ENCODE results near the gene DLL3. TPM values are rescaled to one million over a fixed set of nuclear protein-coding genes. Genes with fewer than 3 reads are reported as not detected.

DLL3 gene
- total RNA-seq, 1 experiment from 2014 or later, result 16.4 TPM

DNA sequence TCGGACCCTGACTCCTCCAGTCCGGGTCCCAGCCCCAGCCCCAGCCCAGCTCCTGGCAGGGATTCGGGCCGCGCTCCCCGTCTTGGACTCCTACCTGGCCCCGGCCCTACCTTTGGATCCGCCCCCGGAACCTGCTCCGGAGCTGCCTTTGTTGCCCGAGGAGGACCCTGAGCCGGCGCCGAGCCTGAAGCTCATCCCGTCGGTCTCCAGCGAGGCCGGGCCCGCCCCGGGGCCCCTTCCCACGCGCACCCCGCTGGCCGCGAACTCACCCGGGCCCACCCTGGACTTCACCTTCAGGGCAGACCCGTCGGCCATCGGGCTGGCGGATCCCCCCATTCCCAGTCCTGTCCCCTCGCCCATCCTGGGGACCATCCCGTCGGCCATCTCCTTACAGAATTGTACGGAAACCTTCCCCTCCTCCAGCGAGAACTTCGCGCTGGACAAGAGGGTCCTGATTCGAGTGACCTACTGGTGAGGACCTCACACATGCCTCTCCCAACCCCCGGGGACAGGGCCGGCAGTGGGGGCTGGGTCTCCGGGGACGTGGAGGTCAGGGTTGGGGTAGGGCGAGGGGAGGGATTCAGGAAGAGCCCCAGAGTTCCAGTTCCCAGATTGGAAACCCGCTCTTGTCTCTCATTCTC lies 16.9 kb downstream of the DLL3 start:
- Mint-ChIP-seq H3K4me3 (peak overlapping the region; percentile 89), H3K9me3 (no peaks in the 10 kb centered on the region; the same call in 1 of the 2 replicates), H3K36me3 (peaks cover 9% of the 10 kb centered on the region), H3K27ac (peak overlapping the region; percentile 83), H3K4me1 (peaks cover 27% of the 10 kb centered on the region), H3K27me3 (ENCODE audit: low read depth) (peaks cover 32% of the 10 kb centered on the region)
- POLR2A ChIA-PET, result interaction anchor here (0.6 to 1.8 kb wide), 3 partner anchors 17 to 829 kb away, joined by 3 to 10 read pairs (median 6); partner anchors contain the start of genes EID2B and RPS16
- CTCF ChIA-PET, result interaction anchor here (0.6 to 4.0 kb wide), 11 partner anchors 9 to 1826 kb away, joined by 3 to 21 read pairs (median 5); partner anchors contain the start of genes EID2B and TIMM50
- peak; percentile 88 for DNase-seq (ENCODE audit: low spot score)
- ATAC-seq, result peak; percentile 74
- 0 out of 2 replicates have a peak, but pooled peaks have one; percentile 23 for TF ChIP-seq FOXK1 (CRISPR knock-in tag; IDR thresholded peaks at IDR 0.05)
- TF ChIP-seq CBFB (CRISPR knock-in tag; IDR thresholded peaks at IDR 0.05; ENCODE audit: low read depth), result peak; percentile 50; the same call in 1 of the 2 replicates
- TF ChIP-seq USF2 (CRISPR knock-in tag; IDR thresholded peaks at IDR 0.05), result no peak
- no peak for TF ChIP-seq SP1 (CRISPR knock-in tag; conservative IDR thresholded peaks at IDR 0.05)

- TF ChIP-seq CTCF (IDR thresholded peaks at IDR 0.05) (no peak), FOXP1 (CRISPR knock-in tag; IDR thresholded peaks at IDR 0.05; ENCODE audit: borderline replicate concordance) (no peak), RELA (CRISPR knock-in tag; IDR thresholded peaks at IDR 0.05; ENCODE audit: borderline replicate concordance) (no peak), JUN (CRISPR knock-in tag; IDR thresholded peaks at IDR 0.05) (no peak), ZNF121 (CRISPR knock-in tag; IDR thresholded peaks at IDR 0.05) (0 out of 2 replicates have a peak, but pooled peaks have one; percentile 32)
- TF ChIP-seq, protein P1, sequence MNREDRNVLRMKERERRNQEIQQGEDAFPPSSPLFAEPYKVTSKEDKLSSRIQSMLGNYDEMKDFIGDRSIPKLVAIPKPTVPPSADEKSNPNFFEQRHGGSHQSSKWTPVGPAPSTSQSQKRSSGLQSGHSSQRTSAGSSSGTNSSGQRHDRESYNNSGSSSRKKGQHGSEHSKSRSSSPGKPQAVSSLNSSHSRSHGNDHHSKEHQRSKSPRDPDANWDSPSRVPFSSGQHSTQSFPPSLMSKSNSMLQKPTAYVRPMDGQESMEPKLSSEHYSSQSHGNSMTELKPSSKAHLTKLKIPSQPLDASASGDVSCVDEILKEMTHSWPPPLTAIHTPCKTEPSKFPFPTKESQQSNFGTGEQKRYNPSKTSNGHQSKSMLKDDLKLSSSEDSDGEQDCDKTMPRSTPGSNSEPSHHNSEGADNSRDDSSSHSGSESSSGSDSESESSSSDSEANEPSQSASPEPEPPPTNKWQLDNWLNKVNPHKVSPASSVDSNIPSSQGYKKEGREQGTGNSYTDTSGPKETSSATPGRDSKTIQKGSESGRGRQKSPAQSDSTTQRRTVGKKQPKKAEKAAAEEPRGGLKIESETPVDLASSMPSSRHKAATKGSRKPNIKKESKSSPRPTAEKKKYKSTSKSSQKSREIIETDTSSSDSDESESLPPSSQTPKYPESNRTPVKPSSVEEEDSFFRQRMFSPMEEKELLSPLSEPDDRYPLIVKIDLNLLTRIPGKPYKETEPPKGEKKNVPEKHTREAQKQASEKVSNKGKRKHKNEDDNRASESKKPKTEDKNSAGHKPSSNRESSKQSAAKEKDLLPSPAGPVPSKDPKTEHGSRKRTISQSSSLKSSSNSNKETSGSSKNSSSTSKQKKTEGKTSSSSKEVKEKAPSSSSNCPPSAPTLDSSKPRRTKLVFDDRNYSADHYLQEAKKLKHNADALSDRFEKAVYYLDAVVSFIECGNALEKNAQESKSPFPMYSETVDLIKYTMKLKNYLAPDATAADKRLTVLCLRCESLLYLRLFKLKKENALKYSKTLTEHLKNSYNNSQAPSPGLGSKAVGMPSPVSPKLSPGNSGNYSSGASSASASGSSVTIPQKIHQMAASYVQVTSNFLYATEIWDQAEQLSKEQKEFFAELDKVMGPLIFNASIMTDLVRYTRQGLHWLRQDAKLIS (CRISPR knock-in tag; IDR thresholded peaks at IDR 0.05; ENCODE audit: borderline replicate concordance), result no peak
- TF ChIP-seq, protein P2, sequence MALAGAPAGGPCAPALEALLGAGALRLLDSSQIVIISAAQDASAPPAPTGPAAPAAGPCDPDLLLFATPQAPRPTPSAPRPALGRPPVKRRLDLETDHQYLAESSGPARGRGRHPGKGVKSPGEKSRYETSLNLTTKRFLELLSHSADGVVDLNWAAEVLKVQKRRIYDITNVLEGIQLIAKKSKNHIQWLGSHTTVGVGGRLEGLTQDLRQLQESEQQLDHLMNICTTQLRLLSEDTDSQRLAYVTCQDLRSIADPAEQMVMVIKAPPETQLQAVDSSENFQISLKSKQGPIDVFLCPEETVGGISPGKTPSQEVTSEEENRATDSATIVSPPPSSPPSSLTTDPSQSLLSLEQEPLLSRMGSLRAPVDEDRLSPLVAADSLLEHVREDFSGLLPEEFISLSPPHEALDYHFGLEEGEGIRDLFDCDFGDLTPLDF (CRISPR knock-in tag; IDR thresholded peaks at IDR 0.05), result no peak
- CTCF ChIA-PET, result interaction anchor here (0.6 to 4.0 kb wide), 6 partner anchors 16 to 1826 kb away, joined by 3 to 21 read pairs (median 7); partner anchors contain the start of genes EID2B and TIMM50
- ATAC-seq, result no peak
- no peaks in the 10 kb centered on the region; the same call in 1 of the 2 replicates for H3K9me3 Mint-ChIP-seq
- no peak for DNase-seq (ENCODE audit: low spot score)
- peaks cover 27% of the 10 kb centered on the region for H3K4me1 Mint-ChIP-seq
- POLR2A ChIA-PET, result interaction anchor here (0.6 to 1.6 kb wide), 2 partner anchors 81 to 830 kb away, joined by 3 to 10 read pairs; partner anchors contain the start of gene RPS16
- H3K27me3 Mint-ChIP-seq (ENCODE audit: low read depth), result peaks cover 32% of the 10 kb centered on the region
- peak overlapping the region; percentile 83 for H3K27ac Mint-ChIP-seq
- H3K36me3 Mint-ChIP-seq, result peaks cover 12% of the 10 kb centered on the region
- H3K4me3 Mint-ChIP-seq, result peak overlapping the region; percentile 89
These were observed 17.5 kb downstream of the DLL3 start for GRCh38 chr19:39516270-39516669.

GRCh38 chr19:39517432-39517831 lies 18.7 kb downstream of the DLL3 start:
- DNase-seq (ENCODE audit: low spot score) (no peak), ATAC-seq (no peak)
- CTCF ChIA-PET, result interaction anchor here (1.2 to 3.3 kb wide), 3 partner anchors 15 to 43 kb away, joined by 3 to 24 read pairs (median 21); partner anchors contain the start of gene EID2B
- peaks cover 12% of the 10 kb centered on the region for H3K36me3 Mint-ChIP-seq
- no peaks in the 10 kb centered on the region; the same call in 1 of the 2 replicates for H3K9me3 Mint-ChIP-seq
- H3K27me3 Mint-ChIP-seq (ENCODE audit: low read depth), result peaks cover 25% of the 10 kb centered on the region
- H3K4me1 Mint-ChIP-seq, result peaks cover 27% of the 10 kb centered on the region
- POLR2A ChIA-PET, result interaction anchor here (1.0 kb wide), 1 partner anchor 82 kb away, joined by 8 read pairs; the partner anchor contains the start of gene RPS16
- peak overlapping the region; percentile 81; the same call in 1 of the 2 replicates for H3K27ac Mint-ChIP-seq
- peak overlapping the region; percentile 89 for H3K4me3 Mint-ChIP-seq
- TF ChIP-seq ZNF232 (CRISPR knock-in tag; IDR thresholded peaks at IDR 0.05) (no peak), GTF2I (CRISPR knock-in tag; conservative IDR thresholded peaks at IDR 0.05) (0 out of 2 replicates have a peak, but pooled peaks have one; percentile 61), NFYB (CRISPR knock-in tag; conservative IDR thresholded peaks at IDR 0.05; ENCODE audit: low read depth) (no peak), ZNF121 (CRISPR knock-in tag; IDR thresholded peaks at IDR 0.05) (0 out of 2 replicates have a peak, but pooled peaks have one; percentile 5)
- TF ChIP-seq, protein P3, sequence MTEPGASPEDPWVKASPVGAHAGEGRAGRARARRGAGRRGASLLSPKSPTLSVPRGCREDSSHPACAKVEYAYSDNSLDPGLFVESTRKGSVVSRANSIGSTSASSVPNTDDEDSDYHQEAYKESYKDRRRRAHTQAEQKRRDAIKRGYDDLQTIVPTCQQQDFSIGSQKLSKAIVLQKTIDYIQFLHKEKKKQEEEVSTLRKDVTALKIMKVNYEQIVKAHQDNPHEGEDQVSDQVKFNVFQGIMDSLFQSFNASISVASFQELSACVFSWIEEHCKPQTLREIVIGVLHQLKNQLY (CRISPR knock-in tag; IDR thresholded peaks at IDR 0.05), result no peak

Data from WTC11 (cell line).